ENCODE data around the gene NXPH4.

Gene NXPH4

GRCh38 chr12:57216014-57216911 lies at the start of gene NXPH4:
Gene NXPH4 (plus strand): TSS chr12:57216794. CDS start chr12:57216970, 176 bp downstream.
- DNase-seq: peak in 1 of 56 donors; percentile 36

GRCh38 chr12:57166971-57167371 lies 49.6 kb upstream of the NXPH4 start:
- DNase-seq: peak in 4 of 56 donors; percentile 12 to 24 (median 23)

GRCh38 chr12:57168058-57168457 lies 48.5 kb upstream of the NXPH4 start:
- DNase-seq: no peak

GRCh38 chr12:57169046-57169795 lies 47.4 kb upstream of the NXPH4 start:
- peak in 1 of 56 donors; percentile 14 for DNase-seq

GRCh38 chr12:57169969-57170368 lies 46.6 kb upstream of the NXPH4 start:
- DNase-seq: no peak

GRCh38 chr12:57170408-57170807 lies 46.2 kb upstream of the NXPH4 start:
- no peak for DNase-seq

GRCh38 chr12:57170927-57171326 lies 45.7 kb upstream of the NXPH4 start:
- DNase-seq: no peak

- no peak for DNase-seq
These were observed 44.9 kb upstream of the NXPH4 start for GRCh38 chr12:57171668-57172067.

- peak in 2 of 56 donors; percentile 13 to 20 for DNase-seq
These were observed 43.5 kb upstream of the NXPH4 start for GRCh38 chr12:57173089-57173488.

GRCh38 chr12:57173683-57174082 lies 42.9 kb upstream of the NXPH4 start:
- DNase-seq: no peak

GRCh38 chr12:57175428-57176138 lies 41.0 kb upstream of the NXPH4 start:
- peak in 48 of 56 donors; percentile 20 to 85 (median 53) for DNase-seq

- DNase-seq: no peak
These were observed 40.5 kb upstream of the NXPH4 start for GRCh38 chr12:57176139-57176477.

GRCh38 chr12:57176846-57177245 lies 39.7 kb upstream of the NXPH4 start:
- DNase-seq: no peak

GRCh38 chr12:57177354-57177753 lies 39.2 kb upstream of the NXPH4 start:
- no peak for DNase-seq

GRCh38 chr12:57178213-57178612 lies 38.4 kb upstream of the NXPH4 start:
- no peak for DNase-seq

GRCh38 chr12:57179331-57180086 lies 37.1 kb upstream of the NXPH4 start:
- DNase-seq: no peak

GRCh38 chr12:57180321-57180989 lies 36.1 kb upstream of the NXPH4 start:
- no peak for DNase-seq

- no peak for DNase-seq
These were observed 35.5 kb upstream of the NXPH4 start for GRCh38 chr12:57181072-57181471.

GRCh38 chr12:57181561-57182155 lies 34.9 kb upstream of the NXPH4 start:
- no peak for DNase-seq
